Hematopoietic multipotent progenitor cell (in vitro differentiated cells): Measurements from ENCODE around the gene UMAD1. TPM values are rescaled to one million over a fixed set of nuclear protein-coding genes. Genes with fewer than 3 reads are reported as not detected.
"Not testable (repeated sequence)": the region's sequence is repeated elsewhere in the genome, so short reads cannot be mapped to it uniquely, and the experiment has no call there.

Source experiments
- DNase-seq, 3 donors: peaks; one replicate each; pipeline ENCODE4 v3.0.0-alpha.2; 2011 to 2015; ENCODE audit warnings: low read depth in 2 of 3, low spot score in 2 of 3
- total RNA-seq: library from RNA; depleted of rRNA; stranded (reverse); fragments of >200 nt; gene quantifications from one replicate; pipeline ENCODE4 v1.2.3, GENCODE V29; 2012

UMAD1 gene
- total RNA-seq, 1 donor = 9.4 TPM

DNA sequence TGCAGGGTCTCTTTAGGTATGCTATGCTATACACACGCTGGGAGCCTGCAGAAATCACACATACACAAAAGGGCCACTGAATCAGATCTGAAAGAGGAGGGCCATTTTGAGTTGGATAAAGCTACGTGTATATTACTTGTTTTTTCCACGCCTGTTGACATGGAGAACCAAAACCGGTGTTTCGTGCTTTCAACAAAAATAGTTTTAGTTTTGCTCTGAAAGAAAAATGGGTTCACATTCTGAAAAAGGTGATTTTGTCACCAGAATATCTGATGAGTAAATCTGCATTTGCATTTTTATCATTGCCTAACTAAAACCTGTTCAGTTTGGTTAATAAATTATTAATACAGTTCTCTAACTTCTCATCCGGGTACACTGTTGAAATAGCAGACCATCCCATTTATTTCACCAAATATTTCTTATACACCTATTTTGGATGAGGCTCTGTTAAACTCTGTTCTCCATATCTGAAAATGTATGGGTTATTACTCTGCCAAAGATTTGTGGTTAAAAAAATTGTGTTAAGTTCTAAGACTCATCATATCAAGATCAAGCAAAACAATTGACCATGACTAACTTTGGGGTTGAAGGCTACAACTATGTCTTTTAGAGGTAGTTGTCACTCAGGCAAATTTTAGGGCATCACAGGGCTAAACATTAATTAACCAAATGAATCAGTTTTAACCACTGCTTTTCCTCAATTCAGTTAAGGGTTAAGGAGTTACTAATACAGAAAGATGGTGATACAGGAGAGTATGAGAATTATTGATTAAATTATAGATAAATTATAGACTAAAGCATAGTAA lies 179.1 kb downstream of the UMAD1 start:
- no peak for DNase-seq

DNA sequence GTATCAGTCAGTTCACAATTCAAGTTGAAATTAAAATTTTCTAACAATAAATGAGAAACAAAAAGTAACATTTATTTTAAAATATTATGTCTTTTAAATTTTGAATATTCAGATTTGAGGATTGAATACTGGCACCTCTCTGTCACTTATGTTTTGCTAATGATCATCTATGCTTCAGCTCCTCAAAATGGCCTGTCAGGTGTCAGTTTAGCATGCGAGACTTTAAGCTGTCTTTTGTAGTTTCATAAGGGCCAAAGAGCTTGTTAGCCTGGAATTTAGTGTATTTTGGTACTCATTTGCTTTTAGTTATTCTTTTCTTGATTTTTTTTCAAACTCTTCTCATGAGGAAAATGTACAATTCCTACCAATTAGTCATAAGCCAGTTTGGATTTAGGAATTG lies 179.9 kb downstream of the UMAD1 start:
- DNase-seq = no peak

DNA sequence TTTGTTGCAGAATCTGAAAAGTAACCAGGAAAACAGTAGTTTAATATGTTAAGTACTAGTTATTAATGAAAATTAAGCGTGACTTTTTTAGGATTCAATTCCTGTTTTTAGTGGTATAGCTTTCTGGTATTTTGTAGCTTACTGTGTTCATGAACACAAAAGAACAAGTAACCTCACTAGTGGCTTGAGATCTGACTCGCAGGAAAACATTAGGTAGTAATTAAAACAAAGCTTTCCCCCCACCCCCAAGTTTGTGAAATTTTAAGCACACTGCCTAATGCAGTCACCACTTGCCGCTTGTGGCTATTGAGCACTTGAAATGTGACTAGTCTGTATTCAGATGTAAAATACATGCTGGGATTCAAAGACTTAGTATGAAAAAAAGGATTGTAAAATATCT lies 180.4 kb downstream of the UMAD1 start:
- peak in 1 of 3 donors; percentile 28 for DNase-seq

DNA sequence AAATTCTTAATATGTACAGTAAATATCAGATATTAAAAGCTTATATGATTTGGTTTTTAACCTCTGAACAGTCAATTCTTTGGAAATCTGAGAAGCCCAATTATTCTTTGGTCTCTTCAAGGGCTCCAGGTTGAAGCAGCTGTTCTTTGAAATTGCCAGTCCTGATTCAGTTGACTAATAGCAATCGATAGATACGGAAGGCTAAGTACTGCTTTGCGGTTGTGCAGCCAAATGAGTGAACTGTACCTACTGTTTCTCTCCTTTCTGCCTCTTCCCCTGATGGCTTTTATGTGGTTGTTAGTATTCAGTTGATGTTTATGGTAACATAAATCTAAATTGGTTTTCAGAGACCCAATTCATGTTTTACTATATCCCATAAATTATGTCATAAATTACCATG lies 181.0 kb downstream of the UMAD1 start:
- no peak for DNase-seq

DNA sequence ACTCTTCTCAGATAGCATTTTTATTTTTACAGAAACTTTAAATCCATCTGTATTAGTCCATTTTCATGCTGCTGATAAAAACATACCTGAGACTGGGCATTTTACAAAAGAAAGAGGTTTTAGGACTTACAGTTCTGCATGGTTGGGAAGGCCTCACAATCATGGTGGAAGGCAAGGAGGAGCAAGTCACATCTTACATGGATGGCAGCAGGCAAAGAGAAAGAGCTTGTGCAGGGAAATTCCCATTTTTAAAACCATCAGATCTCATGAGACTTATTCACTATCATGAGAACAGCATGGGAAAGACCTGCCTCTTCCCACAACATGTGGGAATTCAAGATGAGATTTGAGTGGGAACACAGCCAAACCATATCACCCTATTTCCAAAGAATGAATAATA lies 184.7 kb downstream of the UMAD1 start:
- not testable (repeated sequence) for DNase-seq

DNA sequence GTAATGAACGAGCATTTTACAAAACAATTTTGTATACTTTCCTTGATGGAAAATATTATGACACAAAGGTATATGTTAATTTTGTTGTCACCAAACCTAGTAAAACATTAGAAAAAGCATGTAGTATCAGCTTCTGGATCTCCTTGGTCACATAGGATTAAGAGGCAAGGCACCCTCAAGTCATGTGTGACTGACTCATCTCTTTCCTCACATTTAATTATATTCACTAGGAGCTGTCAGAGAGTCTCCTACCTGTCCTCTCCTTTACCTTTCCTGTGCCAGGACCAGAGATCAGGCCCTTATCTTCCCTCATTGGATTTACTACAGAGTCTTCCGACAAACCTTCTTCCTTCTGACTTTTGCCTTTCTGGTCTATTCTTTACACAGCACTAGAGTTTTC lies 189.1 kb downstream of the UMAD1 start:
- DNase-seq = no peak

DNA sequence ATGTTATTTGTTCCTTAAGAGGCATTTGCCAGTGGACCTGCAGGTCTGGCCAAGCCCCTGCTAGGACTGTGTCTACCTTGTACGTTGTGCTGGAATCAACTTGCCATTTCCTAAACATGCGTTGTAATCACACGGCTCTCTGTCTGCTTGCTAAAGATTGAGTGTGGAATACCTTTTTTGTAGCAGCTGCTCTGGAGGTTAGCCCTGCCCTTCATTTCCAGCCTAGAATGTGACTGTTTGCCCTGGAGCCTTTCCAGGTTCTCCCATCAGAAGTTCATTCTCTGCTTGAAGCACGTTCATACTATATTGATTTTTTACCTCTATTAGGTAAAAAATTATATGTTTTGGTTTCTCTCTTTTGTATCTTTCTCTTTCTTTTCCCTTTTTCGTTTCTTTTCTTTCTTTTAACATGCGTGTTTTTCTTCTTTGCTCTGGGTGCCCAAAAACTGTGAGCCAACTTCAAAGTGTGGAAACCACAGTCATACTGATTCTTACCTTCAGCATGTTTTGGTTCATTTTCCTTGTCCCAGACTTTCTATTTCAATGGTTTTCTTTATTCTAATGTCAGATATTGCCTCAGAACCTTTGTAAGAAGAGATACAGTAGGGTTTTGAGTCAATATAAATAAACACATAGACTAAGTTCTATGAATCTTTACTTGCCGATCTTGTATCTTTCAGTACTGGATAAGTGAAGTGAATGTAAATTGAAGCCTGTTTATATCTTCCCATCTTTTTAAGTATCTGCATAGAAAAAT lies 189.7 kb downstream of the UMAD1 start:
- no peak for DNase-seq

DNA sequence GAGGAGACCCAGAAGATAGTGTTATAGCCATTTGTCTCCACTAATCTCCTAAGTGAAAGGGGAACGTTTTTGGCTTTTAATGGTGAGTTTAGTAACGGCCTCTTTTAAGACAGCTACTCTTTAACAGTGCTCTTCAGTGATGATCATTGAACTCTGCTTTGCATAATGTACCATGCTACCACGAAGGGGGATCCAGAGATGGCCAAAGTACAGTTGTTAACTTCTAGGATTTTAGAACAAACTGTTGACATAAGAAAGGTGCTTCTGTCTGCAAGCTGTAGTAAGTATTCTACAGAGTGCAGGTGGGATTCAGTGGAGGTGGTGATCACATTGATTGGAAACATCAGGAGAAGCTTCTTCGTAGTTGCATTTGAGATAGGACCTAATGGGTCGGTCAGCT lies 192.0 kb downstream of the UMAD1 start:
- DNase-seq = no peak

DNA sequence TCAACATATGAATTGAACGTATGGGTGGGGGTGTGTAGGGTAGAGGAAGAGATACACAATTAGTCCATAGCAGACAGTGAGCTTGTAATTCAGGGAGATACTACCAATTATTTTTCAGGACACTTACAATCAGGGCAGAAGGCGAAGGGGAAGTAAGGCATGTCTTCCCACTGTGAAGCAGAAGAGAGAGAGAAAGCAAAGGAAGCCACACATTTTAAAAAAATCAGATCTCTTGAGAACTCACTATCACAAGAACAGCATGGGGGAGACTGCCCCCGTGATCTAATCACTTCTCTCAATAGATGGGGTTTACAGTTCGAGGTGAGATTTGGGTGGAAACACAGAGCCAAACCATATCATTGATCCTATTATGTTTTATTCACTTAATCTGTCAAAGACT lies 194.2 kb downstream of the UMAD1 start:
- no peak for DNase-seq

DNA sequence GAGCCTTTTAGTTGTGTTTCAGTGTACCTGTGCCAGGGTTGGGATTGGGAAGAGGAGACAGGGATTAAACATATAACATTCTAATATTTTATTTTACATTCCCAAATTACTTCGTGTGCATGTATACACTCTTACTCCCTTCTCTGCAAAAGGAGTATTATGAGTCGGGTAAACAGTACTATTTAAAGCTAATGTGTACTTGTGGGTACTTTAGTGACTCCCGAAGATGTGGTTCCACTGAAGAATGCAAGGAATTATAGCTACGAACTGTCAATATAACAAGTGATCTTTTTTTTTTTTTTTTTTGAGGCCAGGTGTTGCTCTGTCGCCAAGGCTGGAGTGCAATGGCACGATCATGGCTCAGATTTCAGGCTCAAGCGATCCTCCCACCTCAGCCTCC lies 200.5 kb downstream of the UMAD1 start:
- no peak for DNase-seq

DNA sequence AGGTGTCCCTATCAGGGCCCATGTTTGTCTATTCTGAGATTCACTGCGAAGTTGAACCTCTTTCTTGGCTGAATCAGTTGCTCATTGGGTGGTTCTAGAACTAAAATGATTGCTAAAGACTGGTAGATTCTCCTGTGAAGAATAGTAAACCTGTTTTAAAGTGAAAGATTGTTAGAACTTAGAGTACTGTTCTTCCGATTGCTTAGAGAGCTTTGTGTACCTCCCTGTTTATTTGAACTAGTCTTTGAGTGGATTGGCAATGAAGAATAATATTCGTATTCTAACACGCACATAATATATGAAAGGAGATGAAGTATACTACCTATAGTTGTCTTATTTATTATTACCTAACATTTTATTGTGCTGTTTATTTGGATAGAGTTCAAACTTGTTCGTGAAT lies 202.7 kb downstream of the UMAD1 start:
- no peak for DNase-seq

DNA sequence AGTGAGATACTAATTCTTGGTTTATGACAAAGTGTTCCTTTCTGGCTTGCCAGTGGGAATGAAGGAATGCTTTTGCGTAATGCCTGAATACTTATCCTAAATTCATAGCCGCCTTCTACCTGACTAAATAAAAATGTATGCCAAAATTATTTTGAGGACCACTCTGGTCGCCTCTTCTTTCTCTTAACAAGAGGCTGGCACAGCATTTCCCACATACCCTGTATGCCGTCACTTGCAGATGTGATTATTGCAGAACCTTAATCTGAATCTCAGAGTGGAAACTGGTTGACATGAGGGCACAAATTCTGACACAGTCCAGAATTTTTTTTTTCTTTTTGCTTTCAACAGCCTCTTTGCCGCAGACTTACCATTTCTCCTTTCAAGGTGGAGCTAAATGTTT lies 203.4 kb downstream of the UMAD1 start:
- DNase-seq = no peak

DNA sequence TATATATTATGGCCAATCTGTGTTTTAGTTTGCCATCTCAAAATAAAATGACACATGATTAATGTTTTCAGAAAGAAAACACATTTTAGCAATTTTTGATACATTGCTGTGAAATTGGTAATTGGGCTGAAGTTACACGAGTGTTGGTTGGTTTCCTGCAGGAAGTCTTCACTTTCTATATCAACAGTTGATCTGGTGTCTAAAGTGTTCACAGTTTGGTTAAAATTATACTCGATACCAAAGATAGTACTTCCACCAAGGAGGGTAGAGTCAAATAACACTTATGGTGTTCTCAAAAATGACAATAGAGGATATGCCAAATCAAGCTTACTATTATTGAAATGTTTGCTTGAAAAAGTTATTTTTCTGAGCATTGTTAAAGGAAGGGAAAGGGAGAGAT lies 207.7 kb downstream of the UMAD1 start:
- no peak for DNase-seq

DNA sequence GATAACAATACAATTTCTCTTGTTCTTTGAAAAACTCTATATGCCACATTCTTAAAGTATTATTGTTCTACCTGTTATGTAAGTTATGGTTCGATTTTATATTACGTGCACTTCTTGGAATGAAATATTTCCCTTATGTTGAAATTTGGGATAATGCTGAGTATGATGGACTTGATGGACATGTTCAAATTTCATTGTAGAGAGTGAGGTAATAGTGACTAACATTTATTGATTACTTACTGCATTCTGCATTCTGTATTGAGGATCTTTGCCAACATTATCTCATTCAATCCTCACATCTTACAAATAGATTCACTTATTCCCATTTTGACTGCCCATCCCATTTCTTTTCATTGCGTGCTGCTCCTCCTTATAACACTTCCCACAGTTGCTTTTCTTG lies 208.3 kb downstream of the UMAD1 start:
- DNase-seq = no peak

DNA sequence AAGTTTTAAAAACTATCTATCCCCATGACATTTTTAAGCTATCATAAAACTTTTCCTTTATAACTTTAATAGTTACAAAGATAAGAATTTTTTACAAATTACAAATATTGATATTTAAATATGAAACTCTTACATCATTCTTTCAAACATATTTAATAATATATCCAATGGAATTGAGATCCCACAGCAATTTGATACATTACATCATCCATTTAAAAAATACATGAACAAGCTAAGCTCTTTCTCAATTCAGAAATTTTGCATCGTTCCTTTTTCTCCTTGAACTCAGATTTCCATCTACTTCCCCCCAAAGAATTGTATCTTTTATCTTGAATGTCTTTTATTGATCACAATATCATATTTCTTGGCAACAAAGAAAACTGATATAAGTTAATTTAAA lies 209.6 kb downstream of the UMAD1 start:
- DNase-seq = no peak

DNA sequence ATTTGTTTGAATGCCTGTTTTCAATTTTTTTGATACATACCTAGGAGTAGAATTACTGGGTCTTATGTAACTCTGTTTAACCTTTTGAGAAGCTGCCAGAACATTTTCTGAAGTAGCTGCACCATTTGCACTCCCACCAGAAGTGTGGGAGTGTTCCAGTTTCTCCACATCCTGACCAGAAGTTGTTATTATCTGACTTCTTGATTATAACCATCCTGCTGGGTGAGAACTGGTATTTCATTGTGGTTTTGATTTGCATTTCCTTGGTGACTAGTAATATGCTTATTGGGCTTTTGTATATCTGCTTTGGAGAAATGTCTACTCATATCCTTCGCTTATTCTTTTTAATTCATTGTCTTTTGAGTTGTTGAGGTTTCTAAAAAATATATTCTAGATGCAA lies 210.8 kb downstream of the UMAD1 start:
- DNase-seq = no peak

DNA sequence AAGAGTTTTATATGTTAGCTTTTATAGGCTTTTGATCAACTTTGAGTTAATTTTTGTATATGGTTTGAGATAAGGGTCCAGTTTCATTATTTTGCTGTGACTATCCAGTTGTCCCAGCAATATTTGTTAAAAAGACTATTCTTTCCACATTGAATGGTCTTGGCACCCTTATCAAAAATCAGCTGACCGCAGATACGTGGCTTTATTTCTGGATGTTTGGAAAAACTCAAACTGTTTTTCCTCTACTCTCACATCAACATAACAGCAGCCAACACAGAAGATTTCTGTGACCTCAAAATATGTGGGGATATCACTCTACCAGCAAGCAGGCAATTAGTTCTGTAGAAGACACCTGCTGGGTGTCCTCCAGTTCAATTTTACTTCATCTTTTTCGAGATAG lies 211.4 kb downstream of the UMAD1 start:
- DNase-seq = no peak

DNA sequence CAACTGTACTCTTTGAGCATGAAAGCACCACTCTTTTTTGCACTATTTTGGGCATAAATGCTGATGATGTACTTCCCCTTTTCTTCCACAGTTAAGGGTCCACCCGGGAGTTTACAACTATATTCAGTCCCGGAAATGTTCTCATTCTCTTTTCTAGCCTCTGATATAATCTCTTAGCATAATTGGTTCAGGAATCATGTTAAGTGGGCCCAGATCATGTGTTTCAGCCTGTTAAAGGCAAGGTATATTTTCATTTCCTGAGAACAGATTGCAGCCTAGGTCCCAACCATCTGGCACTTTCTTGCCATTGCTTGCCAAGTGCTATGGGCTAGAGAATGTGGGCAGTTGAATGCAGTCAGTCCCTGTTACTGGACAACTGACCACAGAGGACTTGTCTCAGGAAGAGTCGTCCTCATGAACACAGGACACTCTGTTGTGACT lies 216.6 kb downstream of the UMAD1 start:
- DNase-seq = peak in 2 of 3 donors; percentile 31 to 78

DNA sequence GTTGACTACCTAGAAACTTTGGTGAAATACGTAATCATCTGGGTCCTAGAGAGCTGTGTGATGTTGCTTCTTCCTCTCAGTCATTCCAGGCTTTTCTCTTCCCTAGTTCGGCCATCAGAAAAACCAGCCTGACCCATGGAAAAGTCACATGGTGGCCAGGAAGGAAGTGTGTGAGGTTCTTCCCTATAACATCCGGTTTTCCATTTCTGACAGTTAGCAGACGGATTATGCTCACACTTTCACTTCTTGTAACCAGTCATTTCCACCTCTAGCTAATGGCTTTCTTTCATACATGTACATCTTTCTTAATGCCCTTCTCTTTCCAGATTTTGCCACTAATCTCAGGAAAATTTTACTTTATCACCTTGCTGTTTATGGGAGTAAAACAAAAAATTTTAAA lies 218.0 kb downstream of the UMAD1 start:
- DNase-seq = no peak

DNA sequence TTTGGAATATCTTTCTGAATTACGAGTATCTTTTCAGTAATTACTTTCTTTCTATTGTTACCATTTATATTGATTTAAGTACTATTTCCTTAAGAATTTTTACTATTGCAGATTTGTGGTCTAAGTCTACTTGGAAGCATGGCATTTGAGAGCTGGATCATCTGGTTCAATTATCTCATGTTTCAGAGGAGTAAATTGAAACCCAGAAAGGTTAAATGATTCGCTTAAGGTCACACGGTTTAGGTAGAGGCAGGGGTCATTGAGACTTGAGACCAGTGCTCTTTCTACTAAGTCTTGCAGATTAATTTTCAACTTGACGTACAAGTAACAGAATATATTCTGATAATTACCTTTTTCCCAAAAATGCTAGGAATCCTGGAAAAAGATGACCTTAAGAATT lies 218.9 kb downstream of the UMAD1 start:
- DNase-seq = no peak

DNA sequence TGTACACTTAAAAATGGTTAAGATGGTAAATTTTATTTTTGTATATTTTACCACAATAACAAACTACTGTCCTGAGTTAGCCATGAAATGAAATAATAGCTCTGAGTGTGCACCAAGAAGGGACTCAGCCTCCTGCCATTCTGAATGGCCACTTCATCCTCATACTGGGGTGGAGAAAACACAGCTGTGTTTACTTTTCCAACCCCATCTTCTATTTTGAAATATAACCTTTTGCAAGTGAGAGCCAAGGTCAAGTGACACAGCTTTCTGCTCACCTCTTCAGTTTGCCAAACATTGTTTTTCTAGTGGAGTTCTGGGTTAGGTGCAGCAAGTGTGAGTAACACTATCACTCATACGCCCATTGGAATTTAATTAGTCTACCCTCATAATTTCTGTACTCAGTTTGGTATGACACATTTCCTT lies 220.7 kb downstream of the UMAD1 start:
- no peak for DNase-seq

DNA sequence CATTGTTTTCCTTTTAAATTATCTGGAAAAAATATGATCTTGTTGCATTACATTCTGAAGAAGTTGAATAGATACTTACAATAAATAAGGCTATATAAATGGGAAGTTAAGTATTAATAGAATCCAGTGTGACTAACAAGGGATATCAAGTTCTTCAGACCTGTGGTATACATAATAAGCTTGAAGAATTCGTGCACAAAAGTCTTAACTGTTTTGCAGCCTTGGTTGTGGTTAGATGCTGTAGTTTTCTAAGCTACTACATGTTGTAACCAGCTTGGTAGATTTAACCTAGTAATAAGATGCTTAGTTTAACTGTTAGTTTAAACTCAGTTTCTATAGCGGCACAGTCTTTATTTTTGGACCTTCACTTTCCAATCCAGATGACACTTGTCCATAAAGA lies 221.8 kb downstream of the UMAD1 start:
- DNase-seq = no peak
